ENCODE results near the gene ZBTB20. TPM values are rescaled to one million over a fixed set of nuclear protein-coding genes. Genes with fewer than 3 reads are reported as not detected.
A peak's percentile ranks its signal among the peaks of the same experiment; 100 is the strongest.

The ZBTB20 gene
- polyA plus RNA-seq (2012; ENCODE audit: insufficient read length, low read depth): 0.41 TPM

DNA sequence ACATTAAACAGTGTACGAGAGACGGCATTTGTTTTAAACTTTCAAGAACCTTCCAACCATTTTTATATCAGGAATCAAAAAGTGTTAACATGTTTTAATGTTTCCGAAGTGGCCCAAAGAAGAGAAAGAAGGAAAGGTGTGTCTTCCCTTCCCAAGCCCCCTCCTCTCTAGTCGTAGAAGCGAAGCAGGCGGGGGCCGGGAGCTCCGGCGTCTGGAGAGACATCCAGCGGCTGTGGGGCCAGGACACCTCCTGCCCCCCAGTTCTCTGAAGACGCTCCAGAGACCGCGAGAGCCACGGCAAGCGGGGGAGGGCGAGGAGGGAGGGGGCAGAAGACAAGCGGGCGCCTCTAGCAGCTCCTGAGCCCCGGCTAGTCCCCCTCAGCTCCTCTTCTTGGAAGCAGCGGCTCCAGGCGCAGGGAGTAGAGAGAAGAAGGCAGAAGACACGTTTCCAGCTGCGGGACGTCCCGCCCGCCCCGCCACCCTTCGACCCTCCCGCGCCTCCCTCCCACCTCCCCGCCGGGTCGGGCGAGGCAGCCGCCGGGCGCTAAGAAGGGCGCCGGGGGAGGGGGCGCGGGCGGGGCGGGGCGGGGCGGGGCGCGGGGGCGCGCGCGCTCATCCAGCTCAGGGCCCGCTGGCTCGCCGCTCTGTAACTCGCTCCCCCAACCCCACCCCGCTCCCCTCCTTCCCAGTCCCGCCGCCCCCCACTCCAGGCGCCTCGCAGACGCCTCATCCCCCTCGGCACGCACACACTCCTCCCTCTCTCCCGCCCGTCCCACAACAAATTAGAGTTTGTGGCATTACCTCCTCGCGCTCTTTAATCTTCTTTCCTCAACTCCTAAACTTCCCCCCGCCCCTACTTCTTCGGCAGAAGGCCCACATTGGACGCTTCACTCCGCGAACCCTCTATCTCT, at the start of gene ZBTB20:
TSS of gene ZBTB20 (minus strand) at position 871 of the 911 bp plus-strand sequence.
- TF ChIP-seq SIN3A (IDR thresholded peaks at IDR 0.05; ENCODE audit: borderline replicate concordance, insufficient read depth, low read length) (no peak), POLR2AphosphoS5 (IDR thresholded peaks at IDR 0.05; ENCODE audit: low read depth, low read length) (no peak), TAF1 (IDR thresholded peaks at IDR 0.05; ENCODE audit: borderline replicate concordance, insufficient read depth, low read length) (peak; percentile 47; the same call in 1 of the 2 replicates), FOXP2 (optimal IDR thresholded peaks at IDR 0.05; ENCODE audit: borderline replicate concordance, extremely low read depth, extremely low read length, insufficient read depth) (no peak)
- TF ChIP-seq, protein P1, sequence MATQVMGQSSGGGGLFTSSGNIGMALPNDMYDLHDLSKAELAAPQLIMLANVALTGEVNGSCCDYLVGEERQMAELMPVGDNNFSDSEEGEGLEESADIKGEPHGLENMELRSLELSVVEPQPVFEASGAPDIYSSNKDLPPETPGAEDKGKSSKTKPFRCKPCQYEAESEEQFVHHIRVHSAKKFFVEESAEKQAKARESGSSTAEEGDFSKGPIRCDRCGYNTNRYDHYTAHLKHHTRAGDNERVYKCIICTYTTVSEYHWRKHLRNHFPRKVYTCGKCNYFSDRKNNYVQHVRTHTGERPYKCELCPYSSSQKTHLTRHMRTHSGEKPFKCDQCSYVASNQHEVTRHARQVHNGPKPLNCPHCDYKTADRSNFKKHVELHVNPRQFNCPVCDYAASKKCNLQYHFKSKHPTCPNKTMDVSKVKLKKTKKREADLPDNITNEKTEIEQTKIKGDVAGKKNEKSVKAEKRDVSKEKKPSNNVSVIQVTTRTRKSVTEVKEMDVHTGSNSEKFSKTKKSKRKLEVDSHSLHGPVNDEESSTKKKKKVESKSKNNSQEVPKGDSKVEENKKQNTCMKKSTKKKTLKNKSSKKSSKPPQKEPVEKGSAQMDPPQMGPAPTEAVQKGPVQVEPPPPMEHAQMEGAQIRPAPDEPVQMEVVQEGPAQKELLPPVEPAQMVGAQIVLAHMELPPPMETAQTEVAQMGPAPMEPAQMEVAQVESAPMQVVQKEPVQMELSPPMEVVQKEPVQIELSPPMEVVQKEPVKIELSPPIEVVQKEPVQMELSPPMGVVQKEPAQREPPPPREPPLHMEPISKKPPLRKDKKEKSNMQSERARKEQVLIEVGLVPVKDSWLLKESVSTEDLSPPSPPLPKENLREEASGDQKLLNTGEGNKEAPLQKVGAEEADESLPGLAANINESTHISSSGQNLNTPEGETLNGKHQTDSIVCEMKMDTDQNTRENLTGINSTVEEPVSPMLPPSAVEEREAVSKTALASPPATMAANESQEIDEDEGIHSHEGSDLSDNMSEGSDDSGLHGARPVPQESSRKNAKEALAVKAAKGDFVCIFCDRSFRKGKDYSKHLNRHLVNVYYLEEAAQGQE (IDR thresholded peaks at IDR 0.05; ENCODE audit: insufficient read depth in 1 of 2, low read depth in 2 of 2, low read length in 2 of 2): no peak

DNA sequence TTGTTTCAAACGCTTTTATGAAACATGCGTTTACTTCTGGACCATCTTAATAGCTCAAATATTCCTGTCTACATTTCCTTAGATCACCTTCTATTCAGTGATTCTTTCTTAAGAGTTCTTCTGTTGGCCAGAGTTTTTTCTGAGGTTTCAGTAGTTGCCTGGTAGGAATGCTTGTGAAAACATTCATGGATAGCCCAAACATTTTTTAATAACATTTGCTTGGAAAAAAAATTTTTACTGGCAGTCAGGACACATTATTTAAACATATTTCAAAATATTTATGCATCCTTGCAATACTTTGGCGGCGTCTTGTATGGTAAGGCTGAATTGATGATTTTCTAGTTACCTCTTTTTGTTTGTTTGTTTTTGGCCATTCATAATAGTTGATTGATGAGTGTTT, 47.4 kb upstream of the ZBTB20 start:
- TF ChIP-seq SIN3A (IDR thresholded peaks at IDR 0.05; ENCODE audit: borderline replicate concordance, insufficient read depth, low read length): no peak

DNA sequence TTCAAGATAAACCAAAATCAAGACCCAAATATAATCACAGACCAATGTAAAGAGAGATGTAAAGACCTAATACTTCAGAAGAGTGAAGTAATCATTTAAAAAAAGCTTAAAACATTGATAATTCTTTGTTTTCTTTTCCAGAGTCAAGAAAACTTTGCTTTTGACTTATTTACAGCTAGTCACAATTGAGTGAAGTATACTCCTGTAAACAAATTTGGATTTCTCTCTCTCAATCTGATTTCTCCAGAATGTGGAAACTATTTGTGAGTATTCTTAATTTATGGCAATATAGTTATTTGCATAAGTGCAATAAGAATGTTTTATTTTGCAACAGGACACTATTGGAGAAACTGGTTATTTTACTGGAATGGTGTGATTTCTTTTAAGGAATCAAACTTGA, 43.7 kb upstream of the ZBTB20 start:
- no peak for TF ChIP-seq POLR2AphosphoS5 (IDR thresholded peaks at IDR 0.05; ENCODE audit: low read depth, low read length)
- TF ChIP-seq, protein P1 (IDR thresholded peaks at IDR 0.05; ENCODE audit: insufficient read depth in 1 of 2, low read depth in 2 of 2, low read length in 2 of 2): no peak
- no peak for TF ChIP-seq TAF1 (IDR thresholded peaks at IDR 0.05; ENCODE audit: borderline replicate concordance, insufficient read depth, low read length)
- no peak for TF ChIP-seq FOXP2 (optimal IDR thresholded peaks at IDR 0.05; ENCODE audit: borderline replicate concordance, extremely low read depth, extremely low read length, insufficient read depth)
- TF ChIP-seq SIN3A (IDR thresholded peaks at IDR 0.05; ENCODE audit: borderline replicate concordance, insufficient read depth, low read length): no peak

DNA sequence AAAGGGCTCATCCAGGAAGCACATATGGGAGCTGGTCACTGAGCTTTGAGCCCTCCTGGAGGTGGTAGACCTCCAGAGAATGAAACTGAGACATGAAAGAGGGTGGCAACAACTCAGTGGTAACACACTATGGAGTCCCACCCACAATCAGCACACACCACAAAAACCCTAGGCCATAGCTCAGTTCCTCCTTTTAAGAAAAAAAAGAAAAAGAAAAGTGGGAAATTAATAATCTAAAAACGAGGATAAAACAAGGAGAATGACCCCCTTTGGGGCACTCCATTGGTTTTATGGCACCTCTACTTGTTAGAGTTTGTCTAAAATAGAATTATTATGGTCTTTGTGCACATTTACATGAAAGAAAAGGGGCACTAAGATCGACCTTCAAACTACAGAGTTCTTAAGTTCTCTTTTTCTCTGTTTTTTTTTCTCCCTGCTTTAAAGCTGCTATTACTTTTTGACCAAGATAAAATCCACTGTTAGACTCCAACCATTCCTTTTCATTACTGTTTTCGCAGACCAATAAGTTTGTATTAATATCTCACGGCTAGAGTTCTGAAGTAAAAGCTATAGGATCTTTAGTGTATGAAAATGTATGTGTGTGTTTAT, 40.2 kb upstream of the ZBTB20 start:
- TF ChIP-seq TAF1 (IDR thresholded peaks at IDR 0.05; ENCODE audit: borderline replicate concordance, insufficient read depth, low read length): no peak
- TF ChIP-seq FOXP2 (optimal IDR thresholded peaks at IDR 0.05; ENCODE audit: borderline replicate concordance, extremely low read depth, extremely low read length, insufficient read depth): no peak
- TF ChIP-seq, protein P1 (IDR thresholded peaks at IDR 0.05; ENCODE audit: insufficient read depth in 1 of 2, low read depth in 2 of 2, low read length in 2 of 2): no peak
- TF ChIP-seq SIN3A (IDR thresholded peaks at IDR 0.05; ENCODE audit: borderline replicate concordance, insufficient read depth, low read length): no peak
- no peak for TF ChIP-seq POLR2AphosphoS5 (IDR thresholded peaks at IDR 0.05; ENCODE audit: low read depth, low read length)

DNA sequence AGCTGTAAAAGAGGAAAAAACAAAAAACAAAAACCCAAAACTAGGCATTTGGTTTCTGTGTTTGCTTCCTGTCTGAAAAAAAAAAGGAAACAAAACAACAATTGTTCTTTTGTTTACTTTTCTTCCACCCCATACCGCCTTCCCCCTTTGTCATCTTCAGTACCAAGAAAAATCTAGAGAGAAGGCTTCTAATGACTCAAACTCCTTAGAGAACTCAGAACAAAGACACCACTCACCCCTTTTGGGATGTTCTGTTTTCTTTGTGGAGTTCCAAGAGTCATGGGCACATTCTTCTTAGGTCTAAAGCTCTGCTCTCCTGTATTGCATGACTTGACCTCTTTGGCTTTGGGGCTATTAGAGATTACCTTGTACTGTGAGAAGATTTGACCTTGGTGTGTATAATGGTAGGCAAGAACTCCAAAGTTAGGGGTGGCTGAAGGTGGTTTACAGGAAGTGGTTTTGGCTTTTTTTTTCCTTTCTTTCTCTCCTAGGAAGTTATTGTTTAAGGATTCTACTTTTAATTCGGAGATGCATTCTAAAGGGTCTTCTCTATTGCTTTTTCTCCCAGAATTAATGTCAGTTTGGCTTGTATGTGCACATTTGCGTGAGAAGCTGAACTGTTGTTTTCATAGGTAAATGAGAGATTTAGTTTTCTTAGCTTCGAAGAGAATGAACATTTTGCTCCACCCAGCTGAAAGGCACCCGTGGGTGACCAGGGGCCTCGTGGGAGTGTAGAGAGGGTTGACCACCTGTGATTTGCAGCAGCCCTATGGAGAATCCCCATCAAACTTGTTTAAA, 39.5 kb upstream of the ZBTB20 start:
- no peak for TF ChIP-seq TAF1 (IDR thresholded peaks at IDR 0.05; ENCODE audit: borderline replicate concordance, insufficient read depth, low read length)
- no peak for TF ChIP-seq FOXP2 (optimal IDR thresholded peaks at IDR 0.05; ENCODE audit: borderline replicate concordance, extremely low read depth, extremely low read length, insufficient read depth)
- TF ChIP-seq, protein P1 (IDR thresholded peaks at IDR 0.05; ENCODE audit: insufficient read depth in 1 of 2, low read depth in 2 of 2, low read length in 2 of 2): no peak
- TF ChIP-seq POLR2AphosphoS5 (IDR thresholded peaks at IDR 0.05; ENCODE audit: low read depth, low read length): no peak
- TF ChIP-seq SIN3A (IDR thresholded peaks at IDR 0.05; ENCODE audit: borderline replicate concordance, insufficient read depth, low read length): no peak
